A673 (cell line): ENCODE results near the gene RTL1. TPM values are rescaled to one million over a fixed set of nuclear protein-coding genes. Genes with fewer than 3 reads are reported as not detected.

ENCODE experiments used
- BruUV-seq: library from RNA; stranded (reverse); fragments of 400-500 nt; replicated peaks from 2 replicates; lab custom pipeline; 2021; lab: Mats Ljungman, UMichigan
- CTCF ChIA-PET: fragments of 300-600 bp; sonication (Branson Sonifier 250); formaldehyde crosslinking; loops from one replicate; lab custom pipeline; 2022; ENCODE audit warnings: antibody characterized with exemption; lab: Charles Lee
- POLR2A ChIA-PET: fragments of 300-600 bp; sonication (Branson Sonifier 250); formaldehyde crosslinking; loops from one replicate; lab custom pipeline; 2022; ENCODE audit warnings: antibody characterized with exemption; ENCODE audit not compliant: low non-redundant PET; lab: Charles Lee
- DNase-seq: peaks from one replicate; pipeline ENCODE4 v3.0.0-alpha.2; 2015; ENCODE audit warnings: low spot score
- H3K27ac ChIP-seq: fragments of 200-600 bp; sonication (generic); 2 replicates; pipeline ENCODE4 v1.5.1; 2016; ENCODE audit warnings: mixed run types, low read depth, mild to moderate bottlenecking, mixed read lengths, antibody characterized with exemption, low read length; ENCODE audit not compliant: poor library complexity, severe bottlenecking
- H3K27me3 ChIP-seq: fragments of 200-600 bp; sonication (generic); replicated peaks from 2 replicates; pipeline ENCODE4 v1.6.1; 2017; ENCODE audit warnings: mixed run types, low read depth, mild to moderate bottlenecking, mixed read lengths, antibody characterized with exemption, low read length; ENCODE audit not compliant: insufficient read depth, poor library complexity
- H3K36me3 ChIP-seq: fragments of 200-600 bp; sonication (generic); 2 replicates; pipeline ENCODE4 v1.6.1; 2016; ENCODE audit warnings: mixed run types, mild to moderate bottlenecking, mixed read lengths, antibody characterized with exemption, low read length; ENCODE audit not compliant: insufficient read depth, poor library complexity, severe bottlenecking
- H3K4me1 ChIP-seq: fragments of 200-600 bp; sonication (generic); 2 replicates; pipeline ENCODE4 v1.6.1; 2017; ENCODE audit warnings: mixed run types, mild to moderate bottlenecking, mixed read lengths, antibody characterized with exemption, low read length; ENCODE audit not compliant: insufficient read depth, poor library complexity, severe bottlenecking
- H3K4me3 ChIP-seq: fragments of 200-600 bp; sonication (generic); 2 replicates; pipeline ENCODE4 v1.5.1; 2016; ENCODE audit warnings: low read depth, mixed run types, mild to moderate bottlenecking, mixed read lengths, low read length; ENCODE audit not compliant: poor library complexity, severe bottlenecking
- H3K9me3 ChIP-seq: fragments of 200-600 bp; sonication (generic); 2 replicates; pipeline ENCODE4 v1.6.1; 2016; ENCODE audit warnings: mixed run types, low read depth, mild to moderate bottlenecking, mixed read lengths, antibody characterized with exemption, low read length; ENCODE audit not compliant: poor library complexity, severe bottlenecking
- EZH2 ChIP-seq: fragments of 200-600 bp; sonication (generic); IDR thresholded peaks from 2 replicates; pipeline ENCODE4 v1.6.1; 2017; ENCODE audit warnings: borderline replicate concordance, low read depth, mild to moderate bottlenecking, mixed read lengths, antibody characterized with exemption, low read length; ENCODE audit not compliant: poor library complexity, severe bottlenecking
- intact Hi-C: fragments of 100-400 bp; cut with micrococcal nuclease; formaldehyde crosslinking; loops from one replicate; pipeline ENCODE4 v1.10.0; 2022; ENCODE audit not compliant: unreplicated experiment
- total RNA-seq: library from RNA; stranded (reverse); gene quantifications from 2 replicates; pipeline ENCODE4 v1.2.3, GENCODE V29; 2021
- TF ChIP-seq, protein P1 (sequence below): fragments of 300-800, 200-600 bp; sonication (generic); conservative IDR thresholded peaks from 2 replicates; pipeline ENCODE4 v1.5.1; 2017; ENCODE audit warnings: low read depth, mild to moderate bottlenecking, antibody characterized with exemption, low read length, moderate library complexity, mixed read lengths

RTL1 gene
- total RNA-seq, 1 experiment from 2014 or later = 0.09 TPM

DNA sequence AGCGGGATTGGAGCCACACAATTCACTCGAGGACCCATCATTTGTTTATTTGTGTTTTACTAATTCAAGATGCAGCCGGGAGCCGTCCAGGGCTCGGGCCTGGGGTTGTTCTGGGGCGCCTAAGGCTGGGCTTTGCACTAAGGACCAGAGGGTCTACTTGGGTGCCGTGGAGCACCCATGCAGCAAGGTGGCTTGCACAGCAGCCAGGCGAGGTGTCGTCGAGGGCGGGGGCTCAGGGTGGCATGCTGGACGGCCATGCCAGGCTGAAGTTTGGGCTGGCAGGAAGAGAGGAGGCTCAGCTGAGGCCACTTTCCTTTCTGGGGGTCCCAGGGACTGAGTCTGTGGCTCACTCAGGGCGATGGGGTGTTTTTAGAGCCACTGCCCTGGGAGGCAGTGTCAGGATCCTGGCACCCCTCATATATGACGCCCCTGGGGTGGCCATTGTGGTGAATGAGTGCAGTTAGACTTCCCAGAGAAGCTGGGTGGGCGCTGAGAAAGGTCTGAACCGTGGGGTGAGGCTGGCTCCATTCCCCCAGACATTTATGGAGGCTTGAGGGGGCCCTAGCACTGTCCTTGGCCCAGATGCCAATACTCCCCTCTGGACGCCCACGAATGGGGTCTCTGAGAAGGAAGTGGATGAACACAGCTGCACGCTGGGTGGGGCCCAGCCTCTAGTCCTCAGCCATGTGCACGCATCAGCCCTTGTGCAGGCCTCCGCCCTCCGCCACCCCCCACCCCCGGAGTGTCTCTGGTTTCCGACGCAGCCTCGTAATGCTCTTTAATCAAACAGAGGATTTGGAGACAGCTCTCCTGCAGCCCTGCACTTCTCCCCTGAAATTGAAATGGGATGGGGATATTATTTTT, 66.3 kb downstream of the RTL1 start:
- H3K27me3 ChIP-seq = no peaks in the 10 kb centered on the region
- H3K4me3 ChIP-seq = no peak overlapping the region
- no peak for TF ChIP-seq EZH2
- TF ChIP-seq, protein P1, sequence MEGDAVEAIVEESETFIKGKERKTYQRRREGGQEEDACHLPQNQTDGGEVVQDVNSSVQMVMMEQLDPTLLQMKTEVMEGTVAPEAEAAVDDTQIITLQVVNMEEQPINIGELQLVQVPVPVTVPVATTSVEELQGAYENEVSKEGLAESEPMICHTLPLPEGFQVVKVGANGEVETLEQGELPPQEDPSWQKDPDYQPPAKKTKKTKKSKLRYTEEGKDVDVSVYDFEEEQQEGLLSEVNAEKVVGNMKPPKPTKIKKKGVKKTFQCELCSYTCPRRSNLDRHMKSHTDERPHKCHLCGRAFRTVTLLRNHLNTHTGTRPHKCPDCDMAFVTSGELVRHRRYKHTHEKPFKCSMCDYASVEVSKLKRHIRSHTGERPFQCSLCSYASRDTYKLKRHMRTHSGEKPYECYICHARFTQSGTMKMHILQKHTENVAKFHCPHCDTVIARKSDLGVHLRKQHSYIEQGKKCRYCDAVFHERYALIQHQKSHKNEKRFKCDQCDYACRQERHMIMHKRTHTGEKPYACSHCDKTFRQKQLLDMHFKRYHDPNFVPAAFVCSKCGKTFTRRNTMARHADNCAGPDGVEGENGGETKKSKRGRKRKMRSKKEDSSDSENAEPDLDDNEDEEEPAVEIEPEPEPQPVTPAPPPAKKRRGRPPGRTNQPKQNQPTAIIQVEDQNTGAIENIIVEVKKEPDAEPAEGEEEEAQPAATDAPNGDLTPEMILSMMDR = no peak
- H3K27ac ChIP-seq = no peak overlapping the region
- DNase-seq = no peak
- no peaks in the 10 kb centered on the region for H3K9me3 ChIP-seq
- BruUV-seq = no TSS peak
- ChIA-PET POLR2A (no interaction called here), CTCF (no interaction called here)
- H3K36me3 ChIP-seq = no peaks in the 10 kb centered on the region
- no peaks in the 10 kb centered on the region for H3K4me1 ChIP-seq
- intact Hi-C loops = no loop called here

DNA sequence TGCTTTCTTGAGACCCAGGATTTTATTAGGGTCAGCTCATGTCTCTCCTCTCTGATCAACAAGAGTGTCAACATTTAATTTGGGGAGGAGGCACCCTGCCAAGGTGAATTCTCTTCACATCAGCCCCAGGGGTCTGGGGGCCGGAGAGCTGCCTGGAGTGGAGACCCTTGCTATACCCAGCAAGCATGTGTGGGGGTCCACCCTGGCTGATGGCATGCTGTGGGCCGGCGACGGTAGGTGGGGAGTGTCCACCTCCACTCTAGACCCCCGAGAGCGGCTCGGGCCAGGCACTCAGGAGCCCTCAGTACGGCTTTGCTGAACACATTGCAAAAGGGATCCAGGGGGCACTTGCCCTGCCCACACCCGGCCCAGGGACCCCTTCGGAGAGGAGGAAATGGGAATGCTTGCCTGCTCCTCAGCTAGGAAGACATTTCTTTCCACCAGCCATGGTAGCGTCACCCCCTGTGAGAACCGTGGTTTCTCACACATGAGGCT, 67.2 kb downstream of the RTL1 start:
- Histone ChIP-seq H3K9me3 (no peaks in the 10 kb centered on the region), H3K27ac (no peak overlapping the region), H3K4me3 (no peak overlapping the region), H3K27me3 (no peaks in the 10 kb centered on the region), H3K36me3 (peaks cover 2% of the 10 kb centered on the region), H3K4me1 (peaks cover under 1% of the 10 kb centered on the region)
- TF ChIP-seq EZH2 = no peak
- TF ChIP-seq, protein P1 = no peak
- no peak for DNase-seq
- ChIA-PET POLR2A (no interaction called here), CTCF (no interaction called here)
- intact Hi-C loops = no loop called here
- no TSS peak for BruUV-seq

DNA sequence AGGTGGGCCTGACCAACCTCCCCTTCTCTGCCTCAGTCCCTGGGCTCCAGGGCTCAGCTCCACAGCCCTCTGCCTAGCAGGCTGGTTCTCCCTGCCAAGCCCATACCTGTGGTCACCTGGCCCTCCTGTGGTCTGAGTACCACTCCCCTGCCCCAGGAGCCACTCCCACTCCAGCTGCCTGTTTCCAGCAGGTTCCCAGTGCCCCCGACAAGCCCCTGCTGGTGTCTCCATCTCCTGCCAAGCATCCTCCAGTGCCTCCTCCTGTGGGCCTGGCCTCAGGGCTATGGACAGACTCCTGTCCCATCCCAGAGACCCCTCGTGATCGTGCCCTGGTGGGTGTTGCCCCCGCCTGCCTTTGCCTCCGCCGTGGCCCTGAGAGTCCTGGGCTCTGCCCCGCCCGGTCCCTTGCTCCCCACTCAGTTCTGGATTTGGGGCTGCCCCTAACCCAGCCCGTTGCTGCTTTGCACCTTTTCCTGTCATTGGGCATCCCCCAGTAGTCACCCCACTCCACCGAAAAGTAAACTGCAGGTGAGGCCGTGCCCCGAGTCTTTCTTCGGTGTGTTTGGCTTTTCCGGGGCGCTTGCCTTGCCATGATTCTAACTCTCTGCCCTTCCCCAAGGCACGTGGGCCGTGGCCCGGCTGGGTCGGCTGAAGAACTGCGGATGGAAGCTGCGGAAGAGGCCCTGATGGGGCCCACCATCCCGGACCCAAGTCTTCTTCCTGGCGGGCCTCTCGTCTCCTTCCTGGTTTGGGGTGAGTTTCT, 67.8 kb downstream of the RTL1 start:
- DNase-seq = no peak
- CTCF ChIA-PET = no interaction called here
- intact Hi-C loops = no loop called here
- no peaks in the 10 kb centered on the region for H3K27me3 ChIP-seq
- H3K27ac ChIP-seq = no peak overlapping the region
- TF ChIP-seq EZH2 = no peak
- TF ChIP-seq, protein P1 = no peak
- H3K4me1 ChIP-seq = peaks cover 7% of the 10 kb centered on the region
- POLR2A ChIA-PET = no interaction called here
- peaks cover 2% of the 10 kb centered on the region for H3K36me3 ChIP-seq
- no TSS peak for BruUV-seq
- no peak overlapping the region for H3K4me3 ChIP-seq
- no peaks in the 10 kb centered on the region for H3K9me3 ChIP-seq
